ENCODE measurements around the gene CLRN3.

GRCh38 chr10:127905001-127905847 lies 12.5 kb upstream of the CLRN3 start:
- TF ChIP-seq CTCF (conservative IDR thresholded peaks at IDR 0.05 in 1 of 2, IDR thresholded peaks at IDR 0.05 in 1 of 2; ENCODE audit: low read depth in 1 of 2, low read length in 2 of 2), result no peak
- no peak for TF ChIP-seq EZH2 (IDR thresholded peaks at IDR 0.05; ENCODE audit: low read length, missing control alignments)
